ENCODE results near the gene PDCD6IP. TPM values are rescaled to one million over a fixed set of nuclear protein-coding genes. Genes with fewer than 3 reads are reported as not detected.
"Not testable (repeated sequence)": the region's sequence is repeated elsewhere in the genome, so short reads cannot be mapped to it uniquely, and the experiment has no call there.

Gene PDCD6IP
- total RNA-seq, 2 donors from 2014 or later: 165 to 251 TPM

GRCh38 chr3:33831053-33831452, 32.6 kb downstream of the PDCD6IP start:
- Histone ChIP-seq H3K4me1 (replicated peaks) (no peaks in the 10 kb centered on the region), H3K9me3 (no peaks in the 10 kb centered on the region), H3K27me3 (replicated peaks; ENCODE audit: insufficient read depth) (no peaks in the 10 kb centered on the region), H3K4me3 (no peak overlapping the region), H3K27ac (no peak overlapping the region), H3K36me3 (no peaks in the 10 kb centered on the region)
- intact Hi-C loops (cut with DNase I): no loop called here
- TF ChIP-seq POLR2AphosphoS5 (IDR thresholded peaks at IDR 0.05) (no peak), POLR2A (IDR thresholded peaks at IDR 0.05) (no peak)
- TF ChIP-seq, protein P1, sequence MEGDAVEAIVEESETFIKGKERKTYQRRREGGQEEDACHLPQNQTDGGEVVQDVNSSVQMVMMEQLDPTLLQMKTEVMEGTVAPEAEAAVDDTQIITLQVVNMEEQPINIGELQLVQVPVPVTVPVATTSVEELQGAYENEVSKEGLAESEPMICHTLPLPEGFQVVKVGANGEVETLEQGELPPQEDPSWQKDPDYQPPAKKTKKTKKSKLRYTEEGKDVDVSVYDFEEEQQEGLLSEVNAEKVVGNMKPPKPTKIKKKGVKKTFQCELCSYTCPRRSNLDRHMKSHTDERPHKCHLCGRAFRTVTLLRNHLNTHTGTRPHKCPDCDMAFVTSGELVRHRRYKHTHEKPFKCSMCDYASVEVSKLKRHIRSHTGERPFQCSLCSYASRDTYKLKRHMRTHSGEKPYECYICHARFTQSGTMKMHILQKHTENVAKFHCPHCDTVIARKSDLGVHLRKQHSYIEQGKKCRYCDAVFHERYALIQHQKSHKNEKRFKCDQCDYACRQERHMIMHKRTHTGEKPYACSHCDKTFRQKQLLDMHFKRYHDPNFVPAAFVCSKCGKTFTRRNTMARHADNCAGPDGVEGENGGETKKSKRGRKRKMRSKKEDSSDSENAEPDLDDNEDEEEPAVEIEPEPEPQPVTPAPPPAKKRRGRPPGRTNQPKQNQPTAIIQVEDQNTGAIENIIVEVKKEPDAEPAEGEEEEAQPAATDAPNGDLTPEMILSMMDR (IDR thresholded peaks at IDR 0.05): no peak
- DNase-seq (ENCODE audit: low spot score): no peak

GRCh38 chr3:33833408-33834095, 35.1 kb downstream of the PDCD6IP start:
- TF ChIP-seq POLR2AphosphoS5 (IDR thresholded peaks at IDR 0.05) (no peak), POLR2A (IDR thresholded peaks at IDR 0.05) (no peak)
- TF ChIP-seq, protein P1 (IDR thresholded peaks at IDR 0.05): no peak
- Histone ChIP-seq H3K36me3 (no peaks in the 10 kb centered on the region), H3K27ac (no peak overlapping the region), H3K27me3 (replicated peaks; ENCODE audit: insufficient read depth) (no peaks in the 10 kb centered on the region), H3K4me3 (no peak overlapping the region), H3K4me1 (replicated peaks) (no peaks in the 10 kb centered on the region), H3K9me3 (no peaks in the 10 kb centered on the region)
- WGBS: 95% methylated on average over 1 of the region's 1 CpG
- intact Hi-C loops (cut with DNase I): no loop called here
- no peak for DNase-seq (ENCODE audit: low spot score)

- H3K36me3 ChIP-seq: no peaks in the 10 kb centered on the region
- no peaks in the 10 kb centered on the region for H3K9me3 ChIP-seq
- no peaks in the 10 kb centered on the region for H3K27me3 ChIP-seq (replicated peaks; ENCODE audit: insufficient read depth)
- 95% methylated on average over 3 of the region's 3 CpGs for WGBS
- TF ChIP-seq, protein P1 (IDR thresholded peaks at IDR 0.05): no peak
- TF ChIP-seq POLR2AphosphoS5 (IDR thresholded peaks at IDR 0.05): no peak
- no peak for TF ChIP-seq POLR2A (IDR thresholded peaks at IDR 0.05)
- no peak overlapping the region for H3K27ac ChIP-seq
- H3K4me1 ChIP-seq (replicated peaks): no peaks in the 10 kb centered on the region
- no peak overlapping the region for H3K4me3 ChIP-seq
- intact Hi-C loops (cut with DNase I): no loop called here
- no peak for DNase-seq (ENCODE audit: low spot score)
Measured at GRCh38 chr3:33834096-33834453, 35.6 kb downstream of the PDCD6IP start.

GRCh38 chr3:33837182-33837581, 38.8 kb downstream of the PDCD6IP start:
- H3K9me3 ChIP-seq; H3K4me3 ChIP-seq; H3K27ac ChIP-seq; H3K27me3 ChIP-seq (replicated peaks; ENCODE audit: insufficient read depth); DNase-seq (ENCODE audit: low spot score); H3K36me3 ChIP-seq; intact Hi-C loops (cut with DNase I); H3K4me1 ChIP-seq (replicated peaks): not testable (repeated sequence)
- WGBS: 86% methylated on average over 3 of the region's 3 CpGs

DNA sequence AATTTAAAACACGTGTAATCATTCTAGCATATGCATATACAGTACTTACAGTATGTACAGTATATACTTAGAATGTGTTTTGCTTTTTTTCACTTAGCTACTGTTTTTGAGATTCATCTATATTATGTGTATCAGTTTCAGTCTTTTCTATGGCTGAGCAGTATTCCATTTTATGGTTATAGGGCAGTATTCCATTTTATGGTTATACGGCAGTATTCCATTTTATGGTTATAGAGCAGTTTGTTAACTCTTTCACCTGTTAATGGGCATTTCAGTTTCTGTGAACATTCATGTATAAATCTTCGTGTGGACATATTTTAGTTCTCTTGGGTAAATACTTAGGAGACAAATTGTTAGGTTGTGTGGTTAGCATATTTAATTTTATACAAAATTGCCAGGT, 40.9 kb downstream of the PDCD6IP start:
- H3K4me1 ChIP-seq (replicated peaks): no peaks in the 10 kb centered on the region
- WGBS: 74% methylated on average over 3 of the region's 3 CpGs
- H3K9me3 ChIP-seq: no peaks in the 10 kb centered on the region
- intact Hi-C loops (cut with DNase I): no loop called here
- TF ChIP-seq, protein P1 (IDR thresholded peaks at IDR 0.05): no peak
- TF ChIP-seq POLR2AphosphoS5 (IDR thresholded peaks at IDR 0.05): no peak
- TF ChIP-seq POLR2A (IDR thresholded peaks at IDR 0.05): no peak
- no peak for DNase-seq (ENCODE audit: low spot score)
- H3K4me3 ChIP-seq: no peak overlapping the region
- no peak overlapping the region for H3K27ac ChIP-seq
- H3K27me3 ChIP-seq (replicated peaks; ENCODE audit: insufficient read depth): no peaks in the 10 kb centered on the region
- no peaks in the 10 kb centered on the region for H3K36me3 ChIP-seq

Measured in prostate gland (tissue), 2 donors.